Liver (tissue), 9 donors: ENCODE measurements around the gene PHLDB2. TPM values are rescaled to one million over a fixed set of nuclear protein-coding genes. Genes with fewer than 3 reads are reported as not detected.
A peak's percentile ranks its signal among the peaks of the same experiment; 100 is the strongest.

Source experiments
- DNase-seq: peaks from one replicate; pipeline ENCODE4 v3.0.0-alpha.2; 2017; ENCODE audit warnings: low spot score
- H3K27ac ChIP-seq, 2 donors: one replicate each; pipeline ENCODE4 v1.7.0; 2013; ENCODE audit warnings: inconsistent platforms in 2 of 2, low read length in 2 of 2, control low read depth in 1 of 2, low read depth in 1 of 2, mild to moderate bottlenecking in 1 of 2
- H3K27me3 ChIP-seq, 4 donors: one replicate each; pipeline versions ENCODE4 v1.6.1 to v1.7.0; 2013; ENCODE audit warnings: low read length in 3 of 4, inconsistent platforms in 1 of 4, mild to moderate bottlenecking in 1 of 4, moderate library complexity in 1 of 4; ENCODE audit not compliant: control insufficient read depth in 4 of 4, insufficient read depth in 4 of 4
- H3K36me3 ChIP-seq, 4 donors: one replicate each; pipeline versions ENCODE4 v1.6.1 to v1.7.0; 2013; ENCODE audit warnings: low read length in 3 of 4, mild to moderate bottlenecking in 3 of 4, low read depth in 1 of 4, moderate library complexity in 1 of 4; ENCODE audit not compliant: control insufficient read depth in 4 of 4, insufficient read depth in 3 of 4
- H3K4me1 ChIP-seq, 4 donors: one replicate each; pipeline versions ENCODE4 v1.6.1 to v1.7.0; 2013; ENCODE audit warnings: low read length in 3 of 4, mild to moderate bottlenecking in 3 of 4, moderate library complexity in 1 of 4; ENCODE audit not compliant: control insufficient read depth in 4 of 4, insufficient read depth in 4 of 4
- H3K4me3 ChIP-seq, 3 donors: one replicate each; pipeline versions ENCODE4 v1.6.1 to v1.7.0; 2013; ENCODE audit warnings: low read length in 3 of 3, control low read depth in 1 of 3, low read depth in 1 of 3, mild to moderate bottlenecking in 1 of 3
- H3K9ac ChIP-seq, 2 donors: one replicate each; pipeline ENCODE4 v1.7.0; 2013; ENCODE audit warnings: low read length in 2 of 2, mild to moderate bottlenecking in 2 of 2, moderate library complexity in 2 of 2, control low read depth in 1 of 2, low read depth in 1 of 2
- H3K9me3 ChIP-seq, 4 donors: one replicate each; pipeline versions ENCODE4 v1.6.1 to v1.7.0; 2013; ENCODE audit warnings: low read length in 3 of 4; ENCODE audit not compliant: control insufficient read depth in 4 of 4
- ATF3 ChIP-seq: IDR thresholded peaks from 2 replicates; pipeline ENCODE4 v1.6.1; 2016; ENCODE audit warnings: antibody characterized with exemption
- CTCF ChIP-seq: fragments of 150-350 bp; IDR thresholded peaks from 2 replicates; pipeline ENCODE4 v1.5.1; 2017; ENCODE audit warnings: improper control_type of control experiment, low read depth, low read length; ENCODE audit not compliant: missing input control
- EGR1 ChIP-seq, 2 donors: IDR thresholded peaks; 2 replicates each; pipeline ENCODE4 v1.6.1; 2016 to 2018; ENCODE audit warnings: antibody characterized with exemption in 2 of 2, low read depth in 2 of 2
- FOXA1 ChIP-seq: IDR thresholded peaks from 2 replicates; pipeline ENCODE4 v1.6.1; 2016; ENCODE audit warnings: antibody characterized with exemption
- FOXA2 ChIP-seq: IDR thresholded peaks from 2 replicates; pipeline ENCODE4 v1.6.1; 2016; ENCODE audit warnings: antibody characterized with exemption
- GABPA ChIP-seq, 2 donors: IDR thresholded peaks in 1 of 2; conservative IDR thresholded peaks in 1 of 2; 2 replicates each; pipeline ENCODE4 v1.6.1; 2016; ENCODE audit warnings: antibody characterized with exemption in 2 of 2, mild to moderate bottlenecking in 1 of 2, moderate library complexity in 1 of 2
- HNF4A ChIP-seq, 2 donors: conservative IDR thresholded peaks; 2 replicates each; pipeline ENCODE4 v1.6.1; 2016; ENCODE audit warnings: antibody characterized with exemption in 2 of 2, mild to moderate bottlenecking in 2 of 2
- JUND ChIP-seq, 2 donors: IDR thresholded peaks; 2 replicates each; pipeline ENCODE4 v1.6.1; 2016; ENCODE audit warnings: antibody characterized with exemption in 2 of 2
- RAD21 ChIP-seq, 2 donors: IDR thresholded peaks; 2 replicates each; pipeline ENCODE4 v1.6.1; 2016; ENCODE audit warnings: antibody characterized with exemption in 2 of 2, mild to moderate bottlenecking in 2 of 2
- RXRA ChIP-seq, 2 donors: IDR thresholded peaks; 2 replicates each; pipeline ENCODE4 v1.6.1; 2017 to 2018; ENCODE audit warnings: antibody characterized with exemption in 2 of 2, mild to moderate bottlenecking in 1 of 2
- SP1 ChIP-seq: IDR thresholded peaks from 2 replicates; pipeline ENCODE4 v1.6.1; 2018; ENCODE audit warnings: antibody characterized with exemption, mild to moderate bottlenecking
- TAF1 ChIP-seq: conservative IDR thresholded peaks from 2 replicates; pipeline ENCODE4 v1.6.1; 2016; ENCODE audit warnings: antibody characterized with exemption, mild to moderate bottlenecking
- YY1 ChIP-seq: IDR thresholded peaks from 2 replicates; pipeline ENCODE4 v1.6.1; 2016; ENCODE audit warnings: antibody characterized with exemption, mild to moderate bottlenecking
- ZBTB33 ChIP-seq: IDR thresholded peaks from 2 replicates; pipeline ENCODE4 v1.6.1; 2016; ENCODE audit warnings: antibody characterized with exemption
- WGBS: extraction: QIAGEN DNeasy Blood & Tissue Kit; methylation state at CpG from one replicate; pipeline ENCODE4 v1.1.7; 2013; 5-methylcytosine and 5-hydroxymethylcytosine counted together
- polyA plus RNA-seq, 2 donors: library from polyadenylated mRNA; stranded (reverse) in 1 of 2; unstranded in 1 of 2; fragments of 200-250 nt in 1 of 2; fragments of >200 nt in 1 of 2; fragmentation: Nextera tagmentation in 1 of 2; extraction: Ambion mirVana in 1 of 2; gene quantifications; one replicate each; pipeline versions ENCODE4 v1.2.1 to v1.2.3, GENCODE V29; 2013 to 2015
- total RNA-seq, 2 donors: library from RNA; depleted of rRNA; stranded (reverse); fragments of >200 nt; gene quantifications; one replicate each; pipeline ENCODE4 v1.2.3, GENCODE V29; 2014
- donor health status: healthy.
- donor health status: healthy.
- donor health status: healthy.
- donor health status: healthy.
- donor health status: healthy.

Gene PHLDB2
- total and polyA plus RNA-seq, 4 donors: 9.7 to 42.9 (median 22.2) TPM

GRCh38 chr3:111864821-111865656 lies 6.0 kb downstream of the PHLDB2 start:
- H3K4me1 ChIP-seq: peaks cover 2 to 49% (median 37%) of the 10 kb centered on the region in 4 donors
- H3K4me3 ChIP-seq: no peak overlapping the region
- H3K9ac ChIP-seq: no peak overlapping the region
- no peaks in the 10 kb centered on the region for H3K9me3 ChIP-seq
- TF ChIP-seq JUND (IDR thresholded peaks at IDR 0.05): peak in 1 of 2 donors; percentile 19
- peak in 1 of 2 donors; percentile 14 for TF ChIP-seq RXRA (IDR thresholded peaks at IDR 0.05)
- TF ChIP-seq YY1: peak; percentile 24
- TF ChIP-seq GABPA (IDR thresholded peaks at IDR 0.05 in 1 of 2, conservative IDR thresholded peaks at IDR 0.05 in 1 of 2): no peak
- peak in 1 of 2 donors; percentile 29 for TF ChIP-seq HNF4A (conservative IDR thresholded peaks at IDR 0.05)
- TF ChIP-seq ZBTB33: no peak
- peak in 1 of 2 donors; percentile 29 for TF ChIP-seq RAD21 (IDR thresholded peaks at IDR 0.05)
- no peak for TF ChIP-seq TAF1
- peak; percentile 31 for TF ChIP-seq SP1
- no peak for TF ChIP-seq ATF3
- no peak for TF ChIP-seq FOXA2
- TF ChIP-seq EGR1 (IDR thresholded peaks at IDR 0.05; ENCODE audit: low read depth in 2 of 2): no peak
- no peak for TF ChIP-seq FOXA1
- TF ChIP-seq CTCF: no peak
- H3K36me3 ChIP-seq: peaks cover 0 to 2% (median 0%) of the 10 kb centered on the region in 4 donors
- WGBS: 56% methylated on average over 6 of the region's 6 CpGs
- no peaks in the 10 kb centered on the region for H3K27me3 ChIP-seq
- peak overlapping the region; percentile 68 for H3K27ac ChIP-seq
- DNase-seq: no peak

- Histone ChIP-seq H3K9ac (no peak overlapping the region), H3K4me3 (no peak overlapping the region), H3K36me3 (peaks cover 0 to 5% (median 2%) of the 10 kb centered on the region in 4 donors), H3K27me3 (no peaks in the 10 kb centered on the region), H3K27ac (no peak overlapping the region), H3K4me1 (peaks cover 2 to 25% (median 18%) of the 10 kb centered on the region in 4 donors), H3K9me3 (no peaks in the 10 kb centered on the region)
- DNase-seq: no peak
- WGBS: 94% methylated on average over 7 of the region's 7 CpGs
- TF ChIP-seq GABPA (IDR thresholded peaks at IDR 0.05 in 1 of 2, conservative IDR thresholded peaks at IDR 0.05 in 1 of 2): no peak
- no peak for TF ChIP-seq ATF3
Measured at GRCh38 chr3:111867889-111868426, 8.9 kb downstream of the PHLDB2 start.
